ENCODE measurements around the gene LYPD1. TPM values are rescaled to one million over a fixed set of nuclear protein-coding genes. Genes with fewer than 3 reads are reported as not detected.

LYPD1 gene
- total and polyA plus RNA-seq, 2 of the 4 experiments (the other 2 are of a cell fraction), result 66.1 to 87.6 TPM

- Histone ChIP-seq H3K27me3 (ENCODE audit: control insufficient read depth, insufficient read depth, low read length) (no peaks in the 10 kb centered on the region), H3K18ac (ENCODE audit: low read depth, low read length) (peak overlapping the region; percentile 22; the same call in 1 of the 2 replicates), H3K9me3 (ENCODE audit: control insufficient read depth, insufficient read depth, low read length) (no peaks in the 10 kb centered on the region), H3K4ac (ENCODE audit: low read depth, low read length) (no peak overlapping the region), H2BK20ac (ENCODE audit: low read depth, low read length) (no peak overlapping the region), H3K4me1 (ENCODE audit: control insufficient read depth, insufficient read depth, low read length) (peaks cover 8% of the 10 kb centered on the region), H2BK5ac (ENCODE audit: low read depth, low read length, poor library complexity, severe bottlenecking) (peak overlapping the region; percentile 19), H2AK5ac (ENCODE audit: low read depth, low read length) (no peak overlapping the region), H2BK15ac (ENCODE audit: low read depth, low read length) (no peak overlapping the region), H2AFZ (replicated peaks; ENCODE audit: low read length, poor library complexity) (no peak overlapping the region), H2BK120ac (ENCODE audit: low read depth, low read length) (no peak overlapping the region), H3K4me3 (ENCODE audit: insufficient read depth, low read depth, low read length) (no peak overlapping the region), H3K14ac (replicated peaks; ENCODE audit: low read depth, low read length) (no peak overlapping the region), H3K9ac (ENCODE audit: low read depth, low read length) (no peak overlapping the region), H3K56ac (ENCODE audit: extremely low read depth, insufficient read depth, low read length) (no peak overlapping the region), H3K79me1 (ENCODE audit: low read depth in 1 of 2, low read length in 2 of 2) (peaks cover 25 to 73% of the 10 kb centered on the region in 2 experiments), H3K9me1 (ENCODE audit: insufficient read depth, low read length) (peaks cover 18% of the 10 kb centered on the region), H3K36me3 (ENCODE audit: control insufficient read depth, insufficient read depth, low read length) (peaks cover 10% of the 10 kb centered on the region; the same call in 1 of the 2 replicates), H3K4me2 (ENCODE audit: low read depth, low read length) (no peak overlapping the region), H3K23ac (ENCODE audit: low read depth, low read length) (peak overlapping the region; percentile 42; the same call in 1 of the 2 replicates), H3K27ac (ENCODE audit: insufficient read depth, low read length) (no peak overlapping the region), H4K20me1 (ENCODE audit: insufficient read depth, low read length) (peaks cover 8% of the 10 kb centered on the region), H4K91ac (ENCODE audit: insufficient read depth, low read depth, low read length) (no peak overlapping the region), H4K5ac (ENCODE audit: low read depth, low read length) (0 out of 2 replicates have a peak overlapping the region, but pooled peaks have one; percentile 25), H2AK9ac (replicated peaks; ENCODE audit: low read depth, low read length, poor library complexity) (no peak overlapping the region), H4K8ac (ENCODE audit: low read depth in 2 of 2, low read length in 2 of 2) (peak overlapping the region in 1 of 2 experiments; percentile 38; a peak in 1 of 4 replicates)
- no CpG with 5 or more reads among the region's 2 CpGs for WGBS, 2 experiments (ENCODE audit: extremely low coverage in 2 of 2, insufficient read length in 1 of 2)
- ATAC-seq (ENCODE audit: low read depth) (no peak), DNase-seq (peak; percentile 44)
- dilution Hi-C loops (cut with HindIII; ENCODE audit: low sequenced_read_pairs, unreplicated experiment) (no loop called here), in situ Hi-C loops (cut with MboI; ENCODE audit: low sequenced_read_pairs) (loop anchor here (25.0 kb wide), 2 partner anchors 898 to 1173 kb away; partner anchors contain the start of gene NCKAP5), intact Hi-C loops (cut with micrococcal nuclease) (no loop called here)
- no TSS peak for BruUV-seq (replicated peaks)
- TF ChIP-seq MAZ (IDR thresholded peaks at IDR 0.05; ENCODE audit: borderline replicate concordance, low read depth, low read length) (no peak), CHD1 (IDR thresholded peaks at IDR 0.05; ENCODE audit: low read depth, low read length) (no peak), BHLHE40 (IDR thresholded peaks at IDR 0.05; ENCODE audit: low read depth, low read length) (no peak), MXI1 (IDR thresholded peaks at IDR 0.05; ENCODE audit: borderline replicate concordance, low read depth, low read length) (no peak), SMC3 (IDR thresholded peaks at IDR 0.05; ENCODE audit: low read depth, low read length) (no peak), MAFK (IDR thresholded peaks at IDR 0.05; ENCODE audit: low read depth, low read length) (0 out of 2 replicates have a peak, but pooled peaks have one; percentile 13), NFE2L2 (IDR thresholded peaks at IDR 0.05; ENCODE audit: low read depth, low read length) (peak; percentile 33; the same call in 1 of the 2 replicates), ELK1 (IDR thresholded peaks at IDR 0.05; ENCODE audit: borderline replicate concordance, low read depth, low read length) (no peak), CEBPB (IDR thresholded peaks at IDR 0.05; ENCODE audit: low read depth, low read length) (no peak)
- TF ChIP-seq, protein P1, sequence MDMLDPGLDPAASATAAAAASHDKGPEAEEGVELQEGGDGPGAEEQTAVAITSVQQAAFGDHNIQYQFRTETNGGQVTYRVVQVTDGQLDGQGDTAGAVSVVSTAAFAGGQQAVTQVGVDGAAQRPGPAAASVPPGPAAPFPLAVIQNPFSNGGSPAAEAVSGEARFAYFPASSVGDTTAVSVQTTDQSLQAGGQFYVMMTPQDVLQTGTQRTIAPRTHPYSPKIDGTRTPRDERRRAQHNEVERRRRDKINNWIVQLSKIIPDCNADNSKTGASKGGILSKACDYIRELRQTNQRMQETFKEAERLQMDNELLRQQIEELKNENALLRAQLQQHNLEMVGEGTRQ (IDR thresholded peaks at IDR 0.05; ENCODE audit: low read depth, low read length), result no peak
- ChIA-PET POLR2A (ENCODE audit: unreplicated experiment) (no interaction called here), CTCF (no interaction called here)
Measured at GRCh38 chr2:132664096-132664495, 5.9 kb downstream of the LYPD1 start.

All from IMR-90 (cell line).